HL-60/S4 treated with retinoic acid at 250 ng/mL for 4 days and 3 days (cell line): Measurements from ENCODE around the gene FRMD4B.
"Not testable (repeated sequence)": the region's sequence is repeated elsewhere in the genome, so short reads cannot be mapped to it uniquely, and the experiment has no call there.

Source experiments
- in situ Hi-C: fragments of 300-500 bp; cut with MboI; formaldehyde crosslinking; loops from 2 replicates; pipeline ENCODE4 v1.7.0; 2022; ENCODE audit warnings: low sequenced_read_pairs

Gene FRMD4B

GRCh38 chr3:69252141-69252540, 133.7 kb downstream of the FRMD4B start:
- in situ Hi-C loops, result no loop called here

GRCh38 chr3:69251078-69251805, 134.6 kb downstream of the FRMD4B start:
- in situ Hi-C loops, result no loop called here

DNA sequence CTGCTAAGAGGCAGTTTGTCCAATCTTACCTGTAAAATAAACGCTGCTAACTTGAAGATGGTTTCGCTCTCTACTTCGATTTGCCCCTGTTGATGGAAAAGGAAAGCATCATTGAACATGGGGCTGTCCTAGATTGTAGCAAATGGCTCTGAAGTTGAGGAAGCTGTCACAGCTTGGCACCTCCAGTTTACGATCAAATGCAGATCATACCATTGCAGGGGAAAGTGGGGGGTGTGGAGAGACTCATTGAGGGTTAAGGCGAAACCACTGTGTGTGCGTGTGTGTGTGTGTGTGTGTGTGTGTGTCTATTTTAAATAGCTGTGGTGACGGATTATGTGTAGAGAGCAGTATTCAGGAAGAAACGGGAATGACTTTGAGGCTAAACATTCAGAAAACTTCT, 135.9 kb downstream of the FRMD4B start:
- in situ Hi-C loops, result no loop called here

DNA sequence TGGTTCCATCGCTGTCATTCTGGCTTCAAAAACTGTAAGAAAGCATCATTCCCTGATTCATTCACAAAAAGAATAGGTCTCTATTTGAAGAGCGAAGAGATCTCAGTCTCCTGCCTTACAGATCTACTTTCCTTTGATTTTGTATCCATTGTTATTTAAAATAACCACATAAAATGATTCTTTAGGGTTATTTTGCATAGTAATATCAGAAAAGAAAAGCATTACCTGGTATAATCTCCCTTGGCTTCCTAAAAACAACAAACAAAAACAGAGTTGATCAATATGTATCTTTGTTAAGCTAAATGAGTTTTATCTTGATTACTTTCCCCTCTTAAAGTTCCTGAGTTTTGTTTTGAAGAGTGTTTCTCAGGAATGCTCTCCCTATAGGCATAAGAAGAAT, 136.9 kb downstream of the FRMD4B start:
- in situ Hi-C loops, result no loop called here

DNA sequence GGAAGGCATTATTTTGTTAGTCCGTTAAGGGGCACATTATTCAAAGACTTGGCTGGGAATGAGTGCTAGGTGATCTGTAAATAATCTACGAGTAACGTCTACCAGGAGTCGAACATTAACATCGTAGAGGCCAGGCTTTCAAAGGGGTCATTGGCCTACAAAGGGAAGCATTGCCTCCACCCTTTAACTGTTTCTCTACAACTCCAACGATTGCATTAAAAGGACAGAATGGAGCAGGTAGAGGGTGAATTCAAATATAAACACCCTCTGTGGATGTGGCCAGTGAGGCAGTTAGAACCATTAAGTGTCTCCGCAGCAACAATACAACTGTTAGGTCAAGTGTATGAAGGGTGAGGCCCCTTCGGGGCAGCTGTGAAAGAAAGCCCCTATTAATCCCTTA, 137.5 kb downstream of the FRMD4B start:
- in situ Hi-C loops, result no loop called here

GRCh38 chr3:69246612-69247011, 139.3 kb downstream of the FRMD4B start:
- in situ Hi-C loops, result no loop called here

DNA sequence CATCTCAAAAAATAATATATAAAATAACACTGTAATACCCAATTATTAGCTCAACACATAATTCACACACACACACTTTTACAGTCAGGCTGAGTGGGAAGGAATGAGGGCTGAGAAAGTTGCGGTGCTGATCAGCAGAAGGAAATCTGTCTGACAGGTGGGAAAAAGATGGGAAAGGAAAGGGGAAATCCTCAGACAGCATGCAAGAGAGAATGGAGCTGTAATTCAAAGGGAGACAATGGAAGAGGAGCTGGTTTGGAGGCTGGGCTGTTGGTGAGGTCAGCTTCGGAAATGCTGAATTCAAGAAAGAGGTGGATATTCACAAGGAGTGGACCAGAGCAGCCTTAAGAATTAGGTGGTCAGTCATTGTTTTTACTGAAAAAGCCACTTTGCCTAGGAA, 141.8 kb downstream of the FRMD4B start:
- in situ Hi-C loops, result no loop called here

- in situ Hi-C loops, result no loop called here
These were observed 144.1 kb downstream of the FRMD4B start for GRCh38 chr3:69241769-69242168.

DNA sequence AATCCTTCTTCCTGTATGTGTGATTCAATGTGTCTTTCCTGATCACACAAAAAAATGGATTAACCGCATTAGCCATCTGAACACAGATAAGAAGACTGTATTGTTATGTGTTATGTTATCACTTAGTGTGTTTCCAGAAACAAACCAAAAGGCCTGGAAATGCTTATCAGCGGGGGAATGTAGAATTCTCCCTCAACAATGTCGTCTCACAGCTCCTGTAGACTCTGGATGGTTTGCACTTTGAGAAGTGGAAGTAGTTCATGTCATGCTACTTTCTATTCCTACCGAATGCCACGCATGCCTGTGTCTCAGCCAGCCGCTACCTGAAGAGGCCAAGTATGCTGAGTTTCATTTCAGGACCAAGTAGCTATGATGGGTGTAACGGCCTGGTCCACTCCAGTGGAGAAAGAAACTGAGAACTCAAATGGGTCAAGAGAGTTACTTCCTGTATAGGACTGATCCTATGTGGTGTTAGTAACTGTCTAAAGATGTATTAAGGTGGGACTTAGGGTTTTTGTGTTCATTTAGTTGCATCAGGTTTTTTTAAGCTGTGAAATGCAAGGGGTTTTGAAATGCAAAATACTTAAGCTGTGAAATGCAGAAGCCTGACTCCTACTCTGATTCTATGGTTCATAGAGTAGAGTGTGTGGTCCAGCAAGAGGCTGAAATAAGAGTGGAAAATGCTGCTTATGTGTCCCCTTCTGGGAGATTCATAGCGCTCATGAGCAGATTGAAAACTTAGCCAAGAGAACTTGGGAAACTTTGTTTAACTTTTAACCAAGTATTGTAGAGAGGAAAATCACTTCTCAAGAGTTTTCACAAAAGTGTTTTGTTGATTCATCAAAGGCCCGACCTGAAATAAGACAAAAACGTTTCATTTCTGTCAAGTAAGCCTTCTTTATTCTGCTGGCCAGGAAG, 145.0 kb downstream of the FRMD4B start:
- in situ Hi-C loops, result no loop called here

- in situ Hi-C loops, result no loop called here
These were observed 146.8 kb downstream of the FRMD4B start for GRCh38 chr3:69239063-69239462.

GRCh38 chr3:69236812-69237707, 148.8 kb downstream of the FRMD4B start:
- in situ Hi-C loops, result no loop called here

GRCh38 chr3:69235882-69236281, 150.0 kb downstream of the FRMD4B start:
- in situ Hi-C loops, result no loop called here

DNA sequence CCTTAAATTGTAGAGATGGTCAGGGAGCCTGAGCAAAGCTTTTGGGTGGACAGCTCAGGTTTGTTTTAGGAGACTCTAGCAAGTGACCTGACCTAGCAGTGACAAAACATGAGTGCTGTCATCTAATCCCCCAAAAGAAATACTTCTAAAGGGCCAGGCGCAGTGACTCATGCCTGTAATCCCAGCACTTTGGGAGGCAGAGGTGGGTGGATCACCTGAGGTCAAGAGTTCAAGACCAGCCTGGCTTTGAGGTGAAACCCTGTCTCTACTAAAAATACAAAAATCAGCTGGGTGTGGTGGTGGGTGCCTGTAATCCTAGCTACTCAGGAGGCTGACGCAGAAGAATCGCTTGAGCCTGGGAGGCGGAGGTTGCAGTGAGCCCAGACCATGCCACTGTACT, 150.7 kb downstream of the FRMD4B start:
- in situ Hi-C loops, result not testable (repeated sequence)

DNA sequence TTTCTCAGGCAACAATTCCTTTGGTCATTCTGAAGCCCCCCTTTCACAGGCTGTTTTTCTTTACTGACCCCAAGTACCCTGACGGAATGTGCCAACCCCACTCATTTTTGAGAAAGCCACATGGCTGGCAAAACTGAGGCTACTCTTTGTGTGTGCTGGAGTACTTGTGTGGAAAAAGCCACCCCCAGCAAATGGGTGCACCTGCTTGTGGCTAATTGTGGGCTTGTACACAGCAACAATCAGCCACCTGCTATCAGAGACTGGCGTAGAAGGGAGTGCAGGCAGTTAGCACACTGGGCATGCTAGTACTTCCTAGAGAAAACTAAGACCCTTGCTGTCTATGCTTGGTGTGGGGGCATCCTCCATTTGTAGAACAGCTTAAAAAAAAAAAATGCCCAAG, 153.4 kb downstream of the FRMD4B start:
- in situ Hi-C loops, result no loop called here

- in situ Hi-C loops, result no loop called here
These were observed 153.9 kb downstream of the FRMD4B start for GRCh38 chr3:69231929-69232440.

GRCh38 chr3:69226071-69226470, 159.8 kb downstream of the FRMD4B start:
- in situ Hi-C loops, result no loop called here

DNA sequence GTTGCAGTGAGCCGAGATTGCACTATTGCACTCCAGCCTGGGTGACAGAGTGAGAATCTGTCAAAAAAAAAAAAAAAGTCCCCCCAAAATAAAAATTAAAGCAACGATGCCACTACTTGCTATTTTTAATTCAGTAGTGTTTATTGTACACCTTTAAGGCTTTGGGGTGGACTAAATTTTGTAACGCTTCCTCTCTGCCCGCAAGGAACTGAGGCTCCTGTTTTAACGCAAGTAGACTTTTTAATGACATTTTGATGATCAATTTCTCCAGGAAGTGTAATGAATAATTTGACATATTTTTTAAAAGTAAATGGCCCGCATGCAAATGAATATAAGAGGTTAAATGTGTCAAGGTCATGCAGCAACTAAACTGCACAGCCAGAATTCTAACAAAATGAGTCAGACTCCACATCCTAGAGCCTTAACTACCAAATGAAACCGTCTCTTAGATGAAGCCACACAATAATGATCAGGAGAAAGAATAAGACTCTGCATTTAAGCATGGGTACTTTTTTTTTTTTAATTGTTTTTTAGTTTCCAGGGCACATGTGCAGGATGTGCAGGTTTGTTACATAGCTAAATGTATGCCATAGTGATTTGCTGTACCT, 166.7 kb downstream of the FRMD4B start:
- in situ Hi-C loops, result no loop called here

DNA sequence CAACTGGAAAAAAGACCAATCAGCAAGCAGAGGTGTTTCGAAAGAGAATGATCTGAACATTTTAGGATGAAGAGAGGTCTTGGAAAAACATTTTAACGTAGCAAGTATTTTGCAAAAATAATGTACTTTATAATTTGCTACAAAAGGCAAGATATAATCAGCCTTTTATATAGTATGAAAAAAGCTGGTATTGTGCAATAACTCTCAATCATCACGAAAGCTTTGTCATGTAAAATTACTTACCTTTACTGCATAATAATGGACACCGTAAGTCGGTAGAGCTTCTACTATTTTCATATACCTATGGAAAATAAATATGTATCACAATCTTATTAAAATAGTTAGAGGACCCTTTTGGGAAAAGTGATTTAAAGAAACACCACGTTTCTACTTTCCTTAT, 167.8 kb downstream of the FRMD4B start:
- in situ Hi-C loops, result no loop called here

DNA sequence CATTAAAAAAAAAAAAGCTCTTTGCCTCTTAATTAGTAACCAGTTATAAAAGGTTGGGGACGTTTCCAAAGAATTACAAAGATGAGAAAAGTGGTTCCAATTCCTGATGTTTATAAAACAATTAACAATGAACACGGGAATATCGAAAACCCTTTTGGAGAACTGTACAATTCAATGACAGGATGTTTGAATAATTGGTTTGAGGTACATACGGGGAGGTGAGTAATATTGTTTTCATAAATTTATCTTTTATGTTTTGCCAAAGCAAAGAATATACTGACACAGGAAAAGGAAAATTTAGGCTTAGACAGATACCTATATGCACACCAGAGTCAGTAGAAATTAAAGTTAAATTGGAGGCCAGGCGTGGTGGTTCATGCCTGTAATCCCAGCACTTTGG, 168.9 kb downstream of the FRMD4B start:
- in situ Hi-C loops, result no loop called here

- in situ Hi-C loops, result no loop called here
These were observed 171.6 kb downstream of the FRMD4B start for GRCh38 chr3:69214241-69214640.
